Hepatocyte (in vitro differentiated cells): Measurements from ENCODE around the gene SLC22A8.

Experiments
- CTCF ChIP-seq: fragments of 200-600 bp; sonication (generic); IDR thresholded peaks from 2 replicates; pipeline ENCODE4 v1.5.1; 2016; ENCODE audit warnings: antibody characterized with exemption, mild to moderate bottlenecking; ENCODE audit not compliant: poor library complexity
- EZH2 ChIP-seq: fragments of 200-600 bp; sonication (generic); IDR thresholded peaks from 2 replicates; pipeline ENCODE4 v1.6.1; 2016; ENCODE audit warnings: antibody characterized with exemption, mild to moderate bottlenecking, borderline replicate concordance

GRCh38 chr11:62999156-62999555 lies 16.5 kb downstream of the SLC22A8 start:
- TF ChIP-seq CTCF (no peak), EZH2 (no peak)
